Left lobe of liver (tissue), 2 donors: Measurements from ENCODE around the gene LMBR1. TPM values are rescaled to one million over a fixed set of nuclear protein-coding genes. Genes with fewer than 3 reads are reported as not detected.

ENCODE experiments used
- ATAC-seq: fragments of 200-7000 bp; cut with Tn5 transposase; one replicate; pipeline ENCODE4 v1.9.1; 2020; ENCODE audit warnings: mild to moderate bottlenecking, moderate library complexity
- DNase-seq: peaks from one replicate; pipeline ENCODE4 v3.0.0-alpha.2; 2020; ENCODE audit warnings: low spot score
- total RNA-seq: library from RNA; stranded (reverse); gene quantifications from one replicate; pipeline ENCODE4 v1.2.1, GENCODE V29; 2021
- donor health status: DM: no; HTN: no; CAD: no; lungs with moderate emphysema.
- donor health status: DM: no; HTN: yes; CAD: no.

LMBR1 gene
- total RNA-seq, 1 donor from 2014 or later, result 28.7 TPM

- ATAC-seq, result no peak
- DNase-seq, result no peak
Observed at GRCh38 chr7:156765901-156766656, 126.9 kb downstream of the LMBR1 start.

GRCh38 chr7:156764766-156765165 lies 128.2 kb downstream of the LMBR1 start:
- no peak for ATAC-seq

GRCh38 chr7:156764016-156764669 lies 128.8 kb downstream of the LMBR1 start:
- DNase-seq (peak; percentile 75), ATAC-seq (peak; percentile 99)

More at GRCh38 chr7:156764766-156765165, 128.2 kb downstream of the LMBR1 start:
- no peak for DNase-seq

GRCh38 chr7:156759579-156760202 lies 133.3 kb downstream of the LMBR1 start:
- no peak for ATAC-seq
- no peak for DNase-seq

- ATAC-seq, result no peak
- DNase-seq, result no peak
Observed at GRCh38 chr7:156759143-156759542, 133.8 kb downstream of the LMBR1 start.

GRCh38 chr7:156754201-156754600 lies 138.8 kb downstream of the LMBR1 start:
- DNase-seq (no peak), ATAC-seq (no peak)

- ATAC-seq (no peak), DNase-seq (no peak)
Observed at GRCh38 chr7:156753630-156754029, 139.4 kb downstream of the LMBR1 start.

GRCh38 chr7:156753229-156753560 lies 139.8 kb downstream of the LMBR1 start:
- no peak for DNase-seq
- no peak for ATAC-seq

- ATAC-seq (no peak), DNase-seq (no peak)
Observed at GRCh38 chr7:156752367-156753228, 140.4 kb downstream of the LMBR1 start.

- DNase-seq, result no peak
- no peak for ATAC-seq
Observed at GRCh38 chr7:156751319-156751718, 141.7 kb downstream of the LMBR1 start.

GRCh38 chr7:156747718-156748117 lies 145.3 kb downstream of the LMBR1 start:
- ATAC-seq (no peak), DNase-seq (no peak)

GRCh38 chr7:156746891-156747290 lies 146.1 kb downstream of the LMBR1 start:
- ATAC-seq, result no peak
- DNase-seq, result no peak

GRCh38 chr7:156739596-156739995 lies 153.4 kb downstream of the LMBR1 start:
- DNase-seq (no peak), ATAC-seq (no peak)

- DNase-seq, result no peak
- ATAC-seq, result no peak
Observed at GRCh38 chr7:156735851-156736250, 157.1 kb downstream of the LMBR1 start.

GRCh38 chr7:156733638-156734037 lies 159.3 kb downstream of the LMBR1 start:
- DNase-seq (no peak), ATAC-seq (no peak)

- no peak for ATAC-seq
Observed at GRCh38 chr7:156732091-156732625, 160.8 kb downstream of the LMBR1 start.

GRCh38 chr7:156731651-156732050 lies 161.3 kb downstream of the LMBR1 start:
- no peak for DNase-seq

More at GRCh38 chr7:156732091-156732625, 160.8 kb downstream of the LMBR1 start:
- DNase-seq, result no peak

GRCh38 chr7:156725936-156726335 lies 167.0 kb downstream of the LMBR1 start:
- ATAC-seq (no peak), DNase-seq (no peak)

More at GRCh38 chr7:156731651-156732050, 161.3 kb downstream of the LMBR1 start:
- ATAC-seq, result no peak

GRCh38 chr7:156725073-156725472 lies 167.9 kb downstream of the LMBR1 start:
- ATAC-seq (peak; percentile 94), DNase-seq (no peak)

GRCh38 chr7:156722043-156722826 lies 170.7 kb downstream of the LMBR1 start:
- DNase-seq (no peak), ATAC-seq (no peak)
